Glomerular visceral epithelial cell (primary cell): ENCODE results near the gene MYF5.

Source experiments
- DNase-seq: peaks from one replicate; pipeline ENCODE4 v3.0.0-alpha.2; 2016; ENCODE audit errors: extremely low spot score

MYF5 gene

GRCh38 chr12:80707830-80708258, 8.9 kb upstream of the MYF5 start:
- no peak for DNase-seq

- DNase-seq = no peak
Measured at GRCh38 chr12:80708259-80708974, 8.3 kb upstream of the MYF5 start.

GRCh38 chr12:80708975-80709328, 7.8 kb upstream of the MYF5 start:
- no peak for DNase-seq

GRCh38 chr12:80709811-80710726, 6.6 kb upstream of the MYF5 start:
- no peak for DNase-seq

- DNase-seq = no peak
Measured at GRCh38 chr12:80710727-80711449, 5.8 kb upstream of the MYF5 start.

- no peak for DNase-seq
Measured at GRCh38 chr12:80711866-80712265, 4.8 kb upstream of the MYF5 start.

GRCh38 chr12:80712866-80713265, 3.8 kb upstream of the MYF5 start:
- no peak for DNase-seq

GRCh38 chr12:80713419-80713818, 3.3 kb upstream of the MYF5 start:
- DNase-seq = no peak

- no peak for DNase-seq
Measured at GRCh38 chr12:80714055-80714454, 2.7 kb upstream of the MYF5 start.

GRCh38 chr12:80714846-80715245, 1.9 kb upstream of the MYF5 start:
- no peak for DNase-seq

GRCh38 chr12:80715713-80716249, 931 bp upstream of the MYF5 start:
- DNase-seq = no peak

- no peak for DNase-seq
Measured at GRCh38 chr12:80717856-80718255, 1.1 kb downstream of the MYF5 start.

- no peak for DNase-seq
Measured at GRCh38 chr12:80720516-80720915, 3.8 kb downstream of the MYF5 start.

GRCh38 chr12:80721326-80721725, 4.6 kb downstream of the MYF5 start:
- DNase-seq = no peak

- no peak for DNase-seq
Measured at GRCh38 chr12:80745851-80746505, 29.3 kb downstream of the MYF5 start.

- no peak for DNase-seq
Measured at GRCh38 chr12:80747800-80748199, 31.1 kb downstream of the MYF5 start.

- DNase-seq = no peak
Measured at GRCh38 chr12:80749456-80749855, 32.7 kb downstream of the MYF5 start.

GRCh38 chr12:80752464-80752863, 35.8 kb downstream of the MYF5 start:
- no peak for DNase-seq

- DNase-seq = no peak
Measured at GRCh38 chr12:80754274-80754673, 37.6 kb downstream of the MYF5 start.

- DNase-seq = no peak
Measured at GRCh38 chr12:80756875-80757274, 40.2 kb downstream of the MYF5 start.

GRCh38 chr12:80761838-80762237, 45.1 kb downstream of the MYF5 start:
- DNase-seq = no peak

- DNase-seq = peak; percentile 42
Measured at GRCh38 chr12:80763874-80764273, 47.2 kb downstream of the MYF5 start.
